Endothelial cell of umbilical vein (primary cell): Measurements from ENCODE around the gene CNTNAP2. TPM values are rescaled to one million over a fixed set of nuclear protein-coding genes. Genes with fewer than 3 reads are reported as not detected.

ENCODE experiments used
- BruUV-seq: library from RNA; stranded (reverse); fragments of 400-500 nt; replicated peaks from 2 replicates; lab custom pipeline; 2021; lab: Mats Ljungman, UMichigan
- CTCF ChIA-PET: fragments of 300-600, 350-600 bp; sonication (Branson Sonifier 250); formaldehyde crosslinking; loops from one replicate; lab custom pipeline; 2021; ENCODE audit warnings: antibody characterized with exemption, inconsistent platforms; lab: Charles Lee
- POLR2A ChIA-PET: fragments of 300-600, 350-600 bp; sonication (Branson Sonifier 250); formaldehyde crosslinking; loops from one replicate; lab custom pipeline; 2021; ENCODE audit warnings: antibody characterized with exemption, inconsistent platforms; lab: Charles Lee
- DNase-seq: peaks from one replicate; pipeline ENCODE4 v3.0.0-alpha.2; 2011; ENCODE audit warnings: low read depth, low spot score
- FAIRE-seq: peaks from 2 replicates; lab custom pipeline; 2011; peaks lifted over from hg19 to GRCh38; lab: Jason Lieb, UNC
- H2AFZ ChIP-seq: 2 replicates; pipeline ENCODE4 v1.6.0; 2012; ENCODE audit warnings: low read depth, low read length, control low read depth, inconsistent platforms
- H3K27ac ChIP-seq: 2 replicates; pipeline ENCODE4 v1.5.1; 2011; ENCODE audit warnings: low read depth, mild to moderate bottlenecking, control low read depth, low read length, moderate library complexity; ENCODE audit not compliant: insufficient read depth
- H3K27me3 ChIP-seq, 2 experiments: 2 replicates each; pipeline versions ENCODE4 v1.6.0 to v1.6.1; 2011; ENCODE audit warnings: low read length in 2 of 2, mixed read lengths in 1 of 2; ENCODE audit not compliant: control insufficient read depth in 2 of 2, insufficient read depth in 2 of 2
- H3K36me3 ChIP-seq, 2 experiments: 2 replicates in 1 of 2; 3 replicates in 1 of 2; pipeline ENCODE4 v1.5.1; 2011; ENCODE audit warnings: low read length in 2 of 2, mild to moderate bottlenecking in 1 of 2, moderate library complexity in 1 of 2; ENCODE audit not compliant: control insufficient read depth in 2 of 2, insufficient read depth in 2 of 2; ENCODE audit errors: extremely low read depth in 1 of 2
- H3K4me1 ChIP-seq: 3 replicates; pipeline ENCODE4 v1.5.1; 2011; ENCODE audit warnings: mild to moderate bottlenecking, low read length; ENCODE audit not compliant: control insufficient read depth, insufficient read depth; ENCODE audit errors: extremely low read depth
- H3K4me2 ChIP-seq: 2 replicates; pipeline ENCODE4 v1.6.1; 2011; ENCODE audit warnings: low read length, control low read depth, mixed read lengths; ENCODE audit not compliant: insufficient read depth
- H3K4me3 ChIP-seq, 3 experiments: fragments of 200-600 bp in 1 of 3; sonication (generic), shearing (Covaris generic) in 1 of 3; replicated peaks in 1 of 3; 2 replicates each; pipeline ENCODE4 v1.5.1; 2011 to 2016; ENCODE audit warnings: control low read depth in 3 of 3, low read length in 3 of 3, mild to moderate bottlenecking in 2 of 3, inconsistent platforms in 1 of 3, low read depth in 1 of 3, moderate library complexity in 1 of 3; ENCODE audit not compliant: insufficient read depth in 1 of 3
- H3K79me2 ChIP-seq: 2 replicates; pipeline ENCODE4 v1.6.0; 2012; ENCODE audit warnings: low read length, inconsistent platforms; ENCODE audit not compliant: control insufficient read depth, insufficient read depth
- H3K9ac ChIP-seq: replicated peaks from 2 replicates; pipeline ENCODE3; 2011; ENCODE audit warnings: low read length, control low read depth; ENCODE audit not compliant: insufficient read depth; ENCODE audit errors: extremely low read depth
- H3K9me1 ChIP-seq: replicated peaks from 3 replicates; pipeline ENCODE4 v1.6.0; 2011; ENCODE audit warnings: mild to moderate bottlenecking, low read length; ENCODE audit not compliant: control insufficient read depth, insufficient read depth; ENCODE audit errors: extremely low read depth
- H3K9me3 ChIP-seq: replicated peaks from 2 replicates; pipeline ENCODE4 v1.5.1; 2012; ENCODE audit warnings: low read length, inconsistent platforms; ENCODE audit not compliant: control insufficient read depth, insufficient read depth
- H4K20me1 ChIP-seq: replicated peaks from 2 replicates; pipeline ENCODE3; 2011; ENCODE audit warnings: mild to moderate bottlenecking, low read length; ENCODE audit not compliant: control insufficient read depth, insufficient read depth; ENCODE audit errors: extremely low read depth
- CTCF ChIP-seq, 2 donors: IDR thresholded peaks; 1 replicate in 1 of 2; 2 replicates in 1 of 2; pipeline ENCODE4 v1.5.1; 2011; ENCODE audit warnings: low read length in 2 of 2, mild to moderate bottlenecking in 2 of 2, moderate library complexity in 2 of 2, control low read depth in 1 of 2, inconsistent platforms in 1 of 2, low read depth in 1 of 2; ENCODE audit not compliant: insufficient read depth in 1 of 2; ENCODE audit errors: extremely low read depth in 1 of 2
- EZH2 ChIP-seq: IDR thresholded peaks from 2 replicates; pipeline ENCODE4 v1.6.1; 2012; ENCODE audit warnings: borderline replicate concordance, low read depth, mild to moderate bottlenecking, moderate library complexity, low read length, inconsistent platforms; ENCODE audit not compliant: severe bottlenecking
- GATA2 ChIP-seq: IDR thresholded peaks from 2 replicates; pipeline ENCODE4 v1.7.0; 2011; ENCODE audit warnings: low read depth, mild to moderate bottlenecking, moderate library complexity, mixed read lengths, low read length; ENCODE audit not compliant: insufficient read length, insufficient read depth
- MAX ChIP-seq: IDR thresholded peaks from 2 replicates; pipeline ENCODE4 v1.6.1; 2011; ENCODE audit not compliant: insufficient read depth, insufficient read length
- MYC ChIP-seq: IDR thresholded peaks from one replicate; pipeline ENCODE4 v1.6.1; 2011; ENCODE audit warnings: mild to moderate bottlenecking, low read depth, low read length
- POLR2A ChIP-seq: IDR thresholded peaks from 2 replicates; pipeline ENCODE4 v1.6.1; 2012; ENCODE audit warnings: low read depth, mild to moderate bottlenecking, control low read depth, low read length
- POLR2AphosphoS5 ChIP-seq: IDR thresholded peaks from 2 replicates; pipeline ENCODE4 v1.6.1; 2012; ENCODE audit warnings: low read depth, mild to moderate bottlenecking, control low read depth, low read length, moderate library complexity; ENCODE audit not compliant: insufficient read depth
- dilution Hi-C: fragments of 300-500 bp; cut with MboI; formaldehyde crosslinking; loops from one replicate; pipeline ENCODE4 v1.15.0; 2019; ENCODE audit warnings: low sequenced_read_pairs; ENCODE audit not compliant: extremely low pct_ligation_motif_present
- intact Hi-C: fragments of 100-400 bp; cut with micrococcal nuclease; formaldehyde crosslinking; loops from one replicate; pipeline ENCODE4 v1.10.0; 2022
- polyA plus RNA-seq, 4 experiments: library from polyadenylated mRNA; depleted of rRNA in 3 of 4; stranded (reverse) in 3 of 4; unstranded in 1 of 4; fragments of >200 nt; gene quantifications; 2 replicates each; pipeline versions ENCODE4 v1.2.1 to v1.2.3, GENCODE V29; 2011 to 2012; ENCODE audit warnings: missing spikeins in 1 of 4
- total RNA-seq: library from RNA; stranded (reverse); gene quantifications from 2 replicates; pipeline ENCODE4 v1.2.3, GENCODE V29; 2021

The CNTNAP2 gene
- total and polyA plus RNA-seq, 2 donors (not counting 3 experiments of a cell fraction or from before 2014, with no cell fraction given), result not detected

DNA sequence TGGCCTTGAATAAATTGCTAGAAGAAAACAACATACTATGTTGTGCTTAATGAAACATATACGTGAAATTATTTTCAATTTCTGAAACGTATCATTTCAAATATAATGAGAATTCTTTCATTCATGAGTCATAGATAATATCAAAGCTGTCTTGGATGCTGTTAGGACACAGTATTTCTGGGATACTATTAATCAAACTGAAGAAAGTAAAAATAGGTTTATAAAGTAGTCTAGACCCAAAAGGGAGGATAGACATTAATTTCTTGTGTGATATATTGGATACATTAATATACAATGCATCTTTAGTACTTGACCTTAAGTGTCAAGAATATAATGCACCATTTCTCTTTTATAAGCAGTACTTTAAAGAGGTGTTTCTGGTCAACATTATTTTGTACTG, 89.7 kb downstream of the CNTNAP2 start:
- FAIRE-seq, result no peak
- intact Hi-C loops, result no loop called here
- ChIA-PET CTCF (no interaction called here), POLR2A (no interaction called here)
- Histone ChIP-seq H3K4me2 (no peak overlapping the region), H4K20me1 (no peaks in the 10 kb centered on the region), H3K27me3 (no peaks in the 10 kb centered on the region), H3K79me2 (no peaks in the 10 kb centered on the region), H2AFZ (no peak overlapping the region), H3K4me3 (no peak overlapping the region), H3K27ac (no peak overlapping the region), H3K9ac (no peak overlapping the region), H3K9me1 (no peaks in the 10 kb centered on the region), H3K9me3 (no peaks in the 10 kb centered on the region), H3K4me1 (no peaks in the 10 kb centered on the region), H3K36me3 (no peaks in the 10 kb centered on the region)
- DNase-seq, result no peak
- TF ChIP-seq POLR2AphosphoS5 (no peak), CTCF (IDR thresholded peaks at IDR 0.05; ENCODE audit: extremely low read depth in 1 of 2, insufficient read depth in 1 of 2, low read depth in 1 of 2, low read length in 2 of 2) (no peak), GATA2 (no peak), POLR2A (no peak), MAX (no peak), MYC (no peak)
- dilution Hi-C loops, result no loop called here
- BruUV-seq, result no TSS peak

- no peaks in the 10 kb centered on the region for H3K27me3 ChIP-seq
- no peak overlapping the region for H3K4me3 ChIP-seq
- H3K9me3 ChIP-seq, result peaks cover 3% of the 10 kb centered on the region
- BruUV-seq, result no TSS peak
- no peak overlapping the region for H2AFZ ChIP-seq
- DNase-seq, result no peak
- H4K20me1 ChIP-seq, result no peaks in the 10 kb centered on the region
- no peak overlapping the region for H3K4me2 ChIP-seq
- dilution Hi-C loops, result no loop called here
- no peak overlapping the region for H3K9ac ChIP-seq
- intact Hi-C loops, result no loop called here
- no peaks in the 10 kb centered on the region for H3K79me2 ChIP-seq
- no peak for TF ChIP-seq EZH2
- no peak for TF ChIP-seq CTCF (IDR thresholded peaks at IDR 0.05; ENCODE audit: extremely low read depth in 1 of 2, insufficient read depth in 1 of 2, low read depth in 1 of 2, low read length in 2 of 2)
- TF ChIP-seq MAX, result no peak
- TF ChIP-seq POLR2A, result no peak
- H3K27ac ChIP-seq, result no peak overlapping the region
- no peaks in the 10 kb centered on the region for H3K9me1 ChIP-seq
- ChIA-PET POLR2A (no interaction called here), CTCF (no interaction called here)
- no peaks in the 10 kb centered on the region for H3K36me3 ChIP-seq
- FAIRE-seq, result no peak
- H3K4me1 ChIP-seq, result no peaks in the 10 kb centered on the region
Observed at GRCh38 chr7:146208492-146208891, 91.9 kb downstream of the CNTNAP2 start.
